Calu3 (cell line): ENCODE results near the gene CCDC15. TPM values are rescaled to one million over a fixed set of nuclear protein-coding genes. Genes with fewer than 3 reads are reported as not detected.

ENCODE experiments used
- BruUV-seq: library from RNA; stranded (reverse); fragments of 400-500 nt; replicated peaks from 2 replicates; lab custom pipeline; 2021; lab: Mats Ljungman, UMichigan
- CTCF ChIA-PET: fragments of 300-600 bp; sonication (Branson Sonifier 250); formaldehyde crosslinking; loops from one replicate; lab custom pipeline; 2022; ENCODE audit warnings: antibody characterized with exemption; lab: Charles Lee
- DNase-seq: peaks from one replicate; pipeline ENCODE4 v3.0.0; 2022
- H3K27ac Mint-ChIP-seq: one replicate; pipeline ENCODE4 v1.8.0; 2022; ENCODE audit warnings: mixed read lengths; ENCODE audit not compliant: unreplicated experiment
- H3K27me3 Mint-ChIP-seq: one replicate; pipeline ENCODE4 v1.8.0; 2022; ENCODE audit warnings: mixed read lengths; ENCODE audit not compliant: unreplicated experiment
- H3K36me3 Mint-ChIP-seq: one replicate; pipeline ENCODE4 v1.8.0; 2022; ENCODE audit warnings: mild to moderate bottlenecking, moderate library complexity, mixed read lengths; ENCODE audit not compliant: insufficient read depth, unreplicated experiment
- H3K4me1 Mint-ChIP-seq: one replicate; pipeline ENCODE4 v1.8.0; 2022; ENCODE audit warnings: mild to moderate bottlenecking, low read depth, mixed read lengths; ENCODE audit not compliant: unreplicated experiment
- H3K4me3 Mint-ChIP-seq: one replicate; pipeline ENCODE4 v1.8.0; 2022; ENCODE audit warnings: mild to moderate bottlenecking, low read depth, moderate library complexity, mixed read lengths; ENCODE audit not compliant: unreplicated experiment
- H3K9me3 Mint-ChIP-seq: one replicate; pipeline ENCODE4 v1.8.0; 2022; ENCODE audit warnings: low read depth, mixed read lengths; ENCODE audit not compliant: unreplicated experiment
- CTCF ChIP-seq: fragments of 200-600 bp; IDR thresholded peaks from one replicate; pipeline ENCODE4 v1.8.0; 2022; ENCODE audit warnings: antibody characterized with exemption; ENCODE audit not compliant: unreplicated experiment
- intact Hi-C: fragments of 100-400 bp; cut with micrococcal nuclease; formaldehyde crosslinking; loops from one replicate; pipeline ENCODE4 v1.10.0; 2022; ENCODE audit not compliant: unreplicated experiment
- total RNA-seq: library from RNA; stranded (reverse); gene quantifications from 2 replicates; pipeline ENCODE4 v1.2.3, GENCODE V29; 2022

CCDC15 gene
- total RNA-seq, 1 experiment from 2014 or later, result 2.3 TPM

GRCh38 chr11:125071846-125072217, 117.8 kb downstream of the CCDC15 start:
- no peaks in the 10 kb centered on the region for H3K27me3 Mint-ChIP-seq
- no peaks in the 10 kb centered on the region for H3K36me3 Mint-ChIP-seq
- H3K4me1 Mint-ChIP-seq, result peaks cover 26% of the 10 kb centered on the region
- CTCF ChIA-PET, result interaction anchor here (0.6 kb wide), 1 partner anchor 185 kb away, joined by 4 read pairs; no protein-coding TSS in a partner anchor
- H3K27ac Mint-ChIP-seq, result no peak overlapping the region
- no peaks in the 10 kb centered on the region for H3K9me3 Mint-ChIP-seq
- BruUV-seq, result no TSS peak
- DNase-seq, result no peak
- no peak for TF ChIP-seq CTCF
- H3K4me3 Mint-ChIP-seq, result no peak overlapping the region
- intact Hi-C loops, result no loop called here

DNA sequence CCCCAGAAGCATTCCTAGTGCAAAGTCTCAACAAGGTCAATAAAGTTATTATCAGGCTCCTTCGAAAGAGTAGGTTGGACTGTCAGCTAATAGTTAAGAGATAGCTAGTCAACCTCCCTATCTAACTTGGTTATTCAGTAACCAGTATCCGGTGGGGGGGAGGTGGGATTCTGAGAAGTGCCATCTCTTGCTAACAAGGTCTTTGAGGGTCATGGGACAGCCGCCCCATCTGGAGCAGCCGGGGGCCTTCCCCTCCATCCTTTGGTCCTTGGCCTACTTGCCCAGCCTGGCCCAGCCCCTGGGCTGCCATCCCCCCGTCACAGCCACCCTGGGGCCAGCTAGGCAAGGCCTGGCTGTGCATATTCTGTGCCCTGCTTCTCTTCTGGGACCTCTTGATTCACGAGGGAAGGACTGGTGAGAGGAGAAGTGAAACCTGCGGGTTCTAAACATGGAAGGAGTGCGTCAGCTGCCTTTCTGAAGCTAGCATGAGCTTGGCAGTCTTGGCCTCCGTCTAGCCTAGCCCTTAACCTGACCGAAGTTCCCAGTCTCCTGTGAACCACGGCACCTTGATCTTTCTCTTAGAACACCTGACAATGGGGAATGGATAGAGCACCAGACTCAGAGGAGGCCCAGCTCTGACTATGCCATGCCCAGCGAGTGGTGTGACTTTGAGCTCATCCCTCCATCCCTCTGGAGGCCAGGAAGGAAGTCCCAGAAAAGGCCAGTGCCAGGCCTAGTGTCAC, 118.4 kb downstream of the CCDC15 start:
- intact Hi-C loops, result no loop called here
- CTCF ChIA-PET, result interaction anchor here (0.6 kb wide), 1 partner anchor 186 kb away, joined by 4 read pairs; no protein-coding TSS in a partner anchor
- DNase-seq, result no peak
- Mint-ChIP-seq H3K4me1 (peaks cover 26% of the 10 kb centered on the region), H3K36me3 (no peaks in the 10 kb centered on the region), H3K27ac (no peak overlapping the region), H3K9me3 (no peaks in the 10 kb centered on the region), H3K4me3 (no peak overlapping the region), H3K27me3 (no peaks in the 10 kb centered on the region)
- no peak for TF ChIP-seq CTCF
- BruUV-seq, result no TSS peak

GRCh38 chr11:125072961-125073590, 119.1 kb downstream of the CCDC15 start:
- BruUV-seq, result no TSS peak
- no peaks in the 10 kb centered on the region for H3K27me3 Mint-ChIP-seq
- TF ChIP-seq CTCF, result no peak
- no peak overlapping the region for H3K27ac Mint-ChIP-seq
- intact Hi-C loops, result no loop called here
- no peak overlapping the region for H3K4me3 Mint-ChIP-seq
- CTCF ChIA-PET, result no interaction called here
- DNase-seq, result no peak
- H3K4me1 Mint-ChIP-seq, result peaks cover 26% of the 10 kb centered on the region
- H3K36me3 Mint-ChIP-seq, result no peaks in the 10 kb centered on the region
- no peaks in the 10 kb centered on the region for H3K9me3 Mint-ChIP-seq

DNA sequence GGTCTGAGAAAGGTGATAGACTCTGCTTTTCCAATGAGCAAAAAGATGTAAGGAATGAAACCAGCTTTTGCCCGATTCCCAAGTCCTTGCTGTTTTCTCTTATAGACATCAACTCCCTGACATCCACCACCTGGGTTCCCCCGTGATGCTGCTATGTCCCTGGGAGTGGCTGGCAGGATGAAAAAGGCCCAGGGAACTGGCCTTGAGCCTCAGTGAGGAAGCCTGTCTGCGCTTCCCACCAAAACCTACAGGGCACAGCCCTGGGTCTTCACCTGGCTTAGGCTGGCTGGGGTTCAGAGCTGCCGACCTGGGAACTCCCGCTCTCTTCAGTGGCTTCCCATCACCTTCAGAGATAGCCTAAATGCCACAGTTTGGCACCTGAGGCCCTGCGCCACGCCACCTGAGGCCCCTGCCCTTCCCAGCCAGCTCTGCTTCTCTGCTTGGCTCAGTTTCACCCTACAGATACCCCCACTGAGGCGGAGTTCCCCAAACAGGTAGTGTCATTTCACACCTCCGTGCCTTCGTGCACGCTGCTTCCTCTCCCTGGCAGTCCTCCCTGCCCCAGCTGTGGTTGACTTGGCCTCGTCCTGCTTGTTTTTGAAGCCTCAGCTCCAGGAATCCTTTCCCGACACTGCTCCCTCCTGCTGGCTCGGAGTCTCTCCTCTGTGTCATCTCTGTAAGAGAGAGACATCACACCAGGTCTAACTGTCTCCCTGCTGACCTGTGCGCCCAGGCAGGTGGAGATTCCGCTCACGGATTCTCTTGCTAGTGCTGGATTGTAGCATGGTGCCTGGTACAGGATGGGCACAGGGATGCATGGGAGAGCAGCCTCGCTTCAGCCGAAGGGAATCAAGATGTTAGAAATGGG, 119.8 kb downstream of the CCDC15 start:
- H3K27me3 Mint-ChIP-seq, result no peaks in the 10 kb centered on the region
- intact Hi-C loops, result no loop called here
- no peaks in the 10 kb centered on the region for H3K36me3 Mint-ChIP-seq
- CTCF ChIA-PET, result no interaction called here
- no peak for TF ChIP-seq CTCF
- H3K9me3 Mint-ChIP-seq, result no peaks in the 10 kb centered on the region
- no peak overlapping the region for H3K27ac Mint-ChIP-seq
- no peak for DNase-seq
- H3K4me3 Mint-ChIP-seq, result no peak overlapping the region
- BruUV-seq, result no TSS peak
- peaks cover 26% of the 10 kb centered on the region for H3K4me1 Mint-ChIP-seq
